ENCODE data around the gene EPYC. TPM values are rescaled to one million over a fixed set of nuclear protein-coding genes. Genes with fewer than 3 reads are reported as not detected.

EPYC gene
- total and polyA plus RNA-seq, 4 experiments from 2014 or later = not detected

- Mint-ChIP-seq H3K36me3 (no peaks in the 10 kb centered on the region), H3K4me1 (no peaks in the 10 kb centered on the region), H3K27ac (no peak overlapping the region), H3K9me3 (peaks cover 0 to 3% (median 0%) of the 10 kb centered on the region in 8 donors), H3K4me3 (no peak overlapping the region), H3K27me3 (no peaks in the 10 kb centered on the region)
- H3K9me3 ChIP-seq (ENCODE audit: control insufficient read depth in 1 of 2, low read length in 2 of 2) = no peaks in the 10 kb centered on the region
- no peak overlapping the region for H3K4me3 ChIP-seq (ENCODE audit: low read length in 2 of 2)
- H3K27me3 ChIP-seq (ENCODE audit: insufficient read depth, low read length) = no peaks in the 10 kb centered on the region
- intact Hi-C loops (cut with micrococcal nuclease) = no loop called here
- no peaks in the 10 kb centered on the region for H3K36me3 ChIP-seq (ENCODE audit: insufficient read depth, low read length)
- POLR2A ChIA-PET (ENCODE audit: partially characterized antibody) = no interaction called here
- H3K4me1 ChIP-seq (ENCODE audit: insufficient read depth, low read length) = no peaks in the 10 kb centered on the region
- no peak for DNase-seq
- CTCF ChIA-PET (ENCODE audit: partially characterized antibody) = no interaction called here
- no peak overlapping the region for H3K27ac ChIP-seq (ENCODE audit: low read depth, low read length)
Observed at GRCh38 chr12:91033251-91033650, 28.5 kb upstream of the EPYC start.

- no peak overlapping the region for H3K27ac Mint-ChIP-seq
- H3K27me3 Mint-ChIP-seq = no peaks in the 10 kb centered on the region
- Histone ChIP-seq H3K27me3 (ENCODE audit: insufficient read depth, low read length) (no peaks in the 10 kb centered on the region), H3K4me3 (ENCODE audit: low read length in 2 of 2) (no peak overlapping the region), H3K4me1 (ENCODE audit: insufficient read depth, low read length) (no peaks in the 10 kb centered on the region), H3K27ac (ENCODE audit: low read depth, low read length) (no peak overlapping the region), H3K9me3 (ENCODE audit: control insufficient read depth in 1 of 2, low read length in 2 of 2) (no peaks in the 10 kb centered on the region), H3K36me3 (ENCODE audit: insufficient read depth, low read length) (no peaks in the 10 kb centered on the region)
- H3K4me3 Mint-ChIP-seq = no peak overlapping the region
- intact Hi-C loops (cut with micrococcal nuclease) = no loop called here
- POLR2A ChIA-PET (ENCODE audit: partially characterized antibody) = no interaction called here
- no peaks in the 10 kb centered on the region for H3K4me1 Mint-ChIP-seq
- DNase-seq = no peak
- no peaks in the 10 kb centered on the region for H3K9me3 Mint-ChIP-seq
- H3K36me3 Mint-ChIP-seq = no peaks in the 10 kb centered on the region
- CTCF ChIA-PET (ENCODE audit: partially characterized antibody) = no interaction called here
Observed at GRCh38 chr12:91023326-91024004, 18.7 kb upstream of the EPYC start.

GRCh38 chr12:91021076-91021475, 16.3 kb upstream of the EPYC start:
- H3K4me1 Mint-ChIP-seq = no peaks in the 10 kb centered on the region
- Histone ChIP-seq H3K4me3 (ENCODE audit: low read length in 2 of 2) (no peak overlapping the region), H3K27me3 (ENCODE audit: insufficient read depth, low read length) (no peaks in the 10 kb centered on the region), H3K36me3 (ENCODE audit: insufficient read depth, low read length) (no peaks in the 10 kb centered on the region), H3K27ac (ENCODE audit: low read depth, low read length) (no peak overlapping the region), H3K9me3 (ENCODE audit: control insufficient read depth in 1 of 2, low read length in 2 of 2) (no peaks in the 10 kb centered on the region), H3K4me1 (ENCODE audit: insufficient read depth, low read length) (no peaks in the 10 kb centered on the region)
- H3K9me3 Mint-ChIP-seq = no peaks in the 10 kb centered on the region
- no peak overlapping the region for H3K27ac Mint-ChIP-seq
- intact Hi-C loops (cut with micrococcal nuclease) = no loop called here
- no peak overlapping the region for H3K4me3 Mint-ChIP-seq
- H3K27me3 Mint-ChIP-seq = no peaks in the 10 kb centered on the region
- ChIA-PET CTCF (ENCODE audit: partially characterized antibody) (no interaction called here), POLR2A (ENCODE audit: partially characterized antibody) (no interaction called here)
- no peaks in the 10 kb centered on the region for H3K36me3 Mint-ChIP-seq
- DNase-seq = no peak

- POLR2A ChIA-PET (ENCODE audit: partially characterized antibody) = no interaction called here
- Histone ChIP-seq H3K4me1 (ENCODE audit: insufficient read depth, low read length) (no peaks in the 10 kb centered on the region), H3K27ac (ENCODE audit: low read depth, low read length) (no peak overlapping the region), H3K4me3 (ENCODE audit: low read length in 2 of 2) (no peak overlapping the region), H3K27me3 (ENCODE audit: insufficient read depth, low read length) (no peaks in the 10 kb centered on the region), H3K9me3 (ENCODE audit: control insufficient read depth in 1 of 2, low read length in 2 of 2) (no peaks in the 10 kb centered on the region), H3K36me3 (ENCODE audit: insufficient read depth, low read length) (no peaks in the 10 kb centered on the region)
- Mint-ChIP-seq H3K27me3 (peaks cover 0 to 2% of the 10 kb centered on the region in 2 donors), H3K36me3 (no peaks in the 10 kb centered on the region), H3K4me1 (no peaks in the 10 kb centered on the region), H3K9me3 (peaks cover 0 to 11% (median 2%) of the 10 kb centered on the region in 8 donors), H3K27ac (no peak overlapping the region), H3K4me3 (no peak overlapping the region)
- CTCF ChIA-PET (ENCODE audit: partially characterized antibody) = no interaction called here
- intact Hi-C loops (cut with micrococcal nuclease) = no loop called here
- no peak for DNase-seq
Observed at GRCh38 chr12:91019455-91019854, 14.7 kb upstream of the EPYC start.

- Histone ChIP-seq H3K27me3 (ENCODE audit: insufficient read depth, low read length) (no peaks in the 10 kb centered on the region), H3K27ac (ENCODE audit: low read depth, low read length) (no peak overlapping the region), H3K4me1 (ENCODE audit: insufficient read depth, low read length) (no peaks in the 10 kb centered on the region), H3K36me3 (ENCODE audit: insufficient read depth, low read length) (no peaks in the 10 kb centered on the region), H3K4me3 (ENCODE audit: low read length in 2 of 2) (no peak overlapping the region), H3K9me3 (ENCODE audit: control insufficient read depth in 1 of 2, low read length in 2 of 2) (no peaks in the 10 kb centered on the region)
- no peaks in the 10 kb centered on the region for H3K36me3 Mint-ChIP-seq
- H3K4me3 Mint-ChIP-seq = no peak overlapping the region
- peaks cover 0 to 14% (median 2%) of the 10 kb centered on the region in 8 donors for H3K9me3 Mint-ChIP-seq
- POLR2A ChIA-PET (ENCODE audit: partially characterized antibody) = no interaction called here
- no peak for DNase-seq
- H3K27me3 Mint-ChIP-seq = peaks cover 3 to 7% of the 10 kb centered on the region in 2 donors
- intact Hi-C loops (cut with micrococcal nuclease) = no loop called here
- H3K4me1 Mint-ChIP-seq = no peaks in the 10 kb centered on the region
- no peak overlapping the region for H3K27ac Mint-ChIP-seq
- CTCF ChIA-PET (ENCODE audit: partially characterized antibody) = no interaction called here
Observed at GRCh38 chr12:91017511-91018263, 12.9 kb upstream of the EPYC start.

GRCh38 chr12:91017043-91017442, 12.3 kb upstream of the EPYC start:
- H3K27ac Mint-ChIP-seq = no peak overlapping the region

GRCh38 chr12:91009319-91009950, 4.7 kb upstream of the EPYC start:
- DNase-seq = no peak
- CTCF ChIA-PET (ENCODE audit: partially characterized antibody) = no interaction called here
- no peak overlapping the region for H3K4me3 ChIP-seq (ENCODE audit: low read length in 2 of 2)
- no peaks in the 10 kb centered on the region for H3K4me1 ChIP-seq (ENCODE audit: insufficient read depth, low read length)
- H3K27me3 ChIP-seq (ENCODE audit: insufficient read depth, low read length) = no peaks in the 10 kb centered on the region
- no peak overlapping the region for H3K27ac Mint-ChIP-seq
- H3K36me3 ChIP-seq (ENCODE audit: insufficient read depth, low read length) = no peaks in the 10 kb centered on the region
- H3K9me3 ChIP-seq (ENCODE audit: control insufficient read depth in 1 of 2, low read length in 2 of 2) = no peaks in the 10 kb centered on the region
- H3K9me3 Mint-ChIP-seq = peaks cover 0 to 3% (median 0%) of the 10 kb centered on the region in 8 donors
- H3K27me3 Mint-ChIP-seq = peaks cover 3 to 12% of the 10 kb centered on the region in 2 donors
- H3K4me1 Mint-ChIP-seq = peaks cover 0 to 8% (median 3%) of the 10 kb centered on the region in 4 donors
- POLR2A ChIA-PET (ENCODE audit: partially characterized antibody) = no interaction called here
- H3K27ac ChIP-seq (ENCODE audit: low read depth, low read length) = no peak overlapping the region
- H3K4me3 Mint-ChIP-seq = no peak overlapping the region
- intact Hi-C loops (cut with micrococcal nuclease) = no loop called here
- H3K36me3 Mint-ChIP-seq = no peaks in the 10 kb centered on the region

More at GRCh38 chr12:91017043-91017442, 12.3 kb upstream of the EPYC start:
- ChIA-PET POLR2A (ENCODE audit: partially characterized antibody) (no interaction called here), CTCF (ENCODE audit: partially characterized antibody) (no interaction called here)
- Mint-ChIP-seq H3K27me3 (peaks cover 3 to 7% of the 10 kb centered on the region in 2 donors), H3K4me1 (no peaks in the 10 kb centered on the region), H3K4me3 (no peak overlapping the region), H3K9me3 (peaks cover 0 to 14% (median 2%) of the 10 kb centered on the region in 8 donors), H3K36me3 (no peaks in the 10 kb centered on the region)
- Histone ChIP-seq H3K4me3 (ENCODE audit: low read length in 2 of 2) (no peak overlapping the region), H3K27me3 (ENCODE audit: insufficient read depth, low read length) (no peaks in the 10 kb centered on the region), H3K4me1 (ENCODE audit: insufficient read depth, low read length) (no peaks in the 10 kb centered on the region), H3K27ac (ENCODE audit: low read depth, low read length) (no peak overlapping the region), H3K36me3 (ENCODE audit: insufficient read depth, low read length) (no peaks in the 10 kb centered on the region), H3K9me3 (ENCODE audit: control insufficient read depth in 1 of 2, low read length in 2 of 2) (no peaks in the 10 kb centered on the region)
- intact Hi-C loops (cut with micrococcal nuclease) = no loop called here
- DNase-seq = no peak

Data from CD4-positive, alpha-beta memory T cell (primary cell).